Mucosa of descending colon (tissue), 3 donors: ENCODE results near the gene GSTA5. TPM values are rescaled to one million over a fixed set of nuclear protein-coding genes. Genes with fewer than 3 reads are reported as not detected.

ENCODE experiments used
- ATAC-seq: fragments of 200-7000 bp; cut with Tn5 transposase; one replicate; pipeline ENCODE4 v1.9.1; 2020; ENCODE audit warnings: mild to moderate bottlenecking, moderate library complexity
- DNase-seq, 3 donors: peaks; one replicate each; pipeline ENCODE4 v3.0.0-alpha.2; 2020
- H3K36me3 ChIP-seq: fragments of 200-600 bp; one replicate; pipeline ENCODE4 v1.8.0; 2021; ENCODE audit warnings: low read depth, mild to moderate bottlenecking
- H3K4me1 ChIP-seq: fragments of 200-600 bp; one replicate; pipeline ENCODE4 v1.8.0; 2021; ENCODE audit warnings: low read depth, mild to moderate bottlenecking
- H3K4me3 ChIP-seq: fragments of 200-600 bp; one replicate; pipeline ENCODE4 v1.8.0; 2021; ENCODE audit warnings: mild to moderate bottlenecking
- H3K9me3 ChIP-seq: fragments of 200-600 bp; one replicate; pipeline ENCODE4 v1.8.0; 2021; ENCODE audit warnings: mild to moderate bottlenecking
- CTCF ChIP-seq: fragments of 200-600 bp; IDR thresholded peaks from one replicate; pipeline ENCODE4 v1.8.0; 2022; ENCODE audit warnings: antibody characterized with exemption, mild to moderate bottlenecking
- intact Hi-C, 2 donors: fragments of 100-400 bp; cut with DNase I in 1 of 2; cut with micrococcal nuclease in 1 of 2; formaldehyde crosslinking; loops; one replicate each; pipeline versions ENCODE4 v1.11.0 to v1.11.1; 2022; cut with DNase I, micrococcal nuclease
- long read RNA-seq, 2 donors: library from polyadenylated mRNA; unstranded; transcript quantifications; one replicate each; pipeline ENCODE4 v2.0.0, GENCODE V29; 2019 to 2021
- total RNA-seq, 3 donors: library from RNA; stranded (reverse); fragmentation: NEBNext Ultra II Directional in 2 of 3; extraction: Animal tissue kit (Norgen Biotek cat#: 25700) in 2 of 3; gene quantifications; one replicate each; pipeline versions ENCODE4 v1.2.1 to v1.2.4, GENCODE V29; 2021 to 2023
- donor health status: DM: no; HTN: no; CAD: no; lungs with moderate emphysema.
- donor health status: DM: no; HTN: no; CAD: no.
- donor health status: DM: no; HTN: yes; CAD: no.

The GSTA5 gene
- not detected for total RNA-seq
- long read RNA-seq, donor 1: 0 reads
- long read RNA-seq, donor 2: 0 reads

DNA sequence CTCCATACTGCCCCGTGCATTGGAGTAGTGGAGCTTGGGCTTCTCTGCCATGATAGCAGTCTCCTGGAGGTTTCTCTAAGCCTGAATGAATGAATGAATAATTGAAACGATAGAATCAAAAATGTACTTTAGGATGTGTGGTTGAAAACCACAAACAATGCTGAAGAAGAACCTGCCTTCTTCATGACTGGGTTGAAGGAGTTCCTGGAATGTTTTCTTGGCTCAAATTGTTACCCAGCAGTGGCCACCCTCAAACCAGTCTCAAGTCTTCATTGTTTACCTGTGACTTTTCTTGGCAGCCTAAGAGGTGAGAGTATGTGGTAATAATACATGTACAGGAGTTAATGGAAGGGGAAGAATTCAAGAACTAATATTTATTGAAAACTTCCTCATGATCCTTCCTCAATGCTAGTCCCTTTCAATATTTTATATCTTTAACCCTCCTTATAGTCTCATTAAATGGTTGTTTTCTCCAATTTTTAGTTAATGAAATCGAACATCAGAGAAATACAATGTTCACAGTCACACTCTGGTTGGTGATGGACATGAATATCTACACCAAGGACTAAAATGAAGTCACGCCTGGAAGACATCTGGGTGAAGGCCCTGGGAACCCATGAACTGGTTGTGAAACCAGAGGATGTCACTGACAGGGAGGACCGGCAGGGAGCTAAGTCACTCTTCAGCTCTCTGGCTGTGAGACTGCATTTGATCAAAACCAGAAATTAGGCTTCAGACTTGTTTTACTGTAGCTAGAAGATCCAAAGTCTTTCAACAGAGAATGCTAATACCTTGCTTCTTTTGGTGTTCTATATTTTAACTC, at the start of gene GSTA5:
GSTA5 (minus strand) TSS at position 51 of the 823 bp plus-strand sequence.
- no peak for ATAC-seq
- no peaks in the 10 kb centered on the region for H3K4me1 ChIP-seq
- H3K4me3 ChIP-seq: no peak within 1 kb of the TSS
- intact Hi-C loops: no loop called here
- DNase-seq: no peak
- H3K9me3 ChIP-seq: no peaks in the 10 kb centered on the region
- TF ChIP-seq CTCF: no peak
- H3K36me3 ChIP-seq: no peaks in the 10 kb centered on the region

- ATAC-seq: no peak
- Histone ChIP-seq H3K9me3 (no peaks in the 10 kb centered on the region), H3K4me1 (no peaks in the 10 kb centered on the region), H3K4me3 (no peak overlapping the region), H3K36me3 (no peaks in the 10 kb centered on the region)
- no peak for TF ChIP-seq CTCF
- intact Hi-C loops: no loop called here
- no peak for DNase-seq
Measured at GRCh38 chr6:52890018-52890417, 49.4 kb upstream of the GSTA5 start.

GRCh38 chr6:52887910-52888524, 47.4 kb upstream of the GSTA5 start:
- no peak for DNase-seq
- Histone ChIP-seq H3K4me3 (no peak overlapping the region), H3K36me3 (no peaks in the 10 kb centered on the region), H3K9me3 (no peaks in the 10 kb centered on the region), H3K4me1 (no peaks in the 10 kb centered on the region)
- no peak for ATAC-seq
- intact Hi-C loops: no loop called here
- no peak for TF ChIP-seq CTCF

DNA sequence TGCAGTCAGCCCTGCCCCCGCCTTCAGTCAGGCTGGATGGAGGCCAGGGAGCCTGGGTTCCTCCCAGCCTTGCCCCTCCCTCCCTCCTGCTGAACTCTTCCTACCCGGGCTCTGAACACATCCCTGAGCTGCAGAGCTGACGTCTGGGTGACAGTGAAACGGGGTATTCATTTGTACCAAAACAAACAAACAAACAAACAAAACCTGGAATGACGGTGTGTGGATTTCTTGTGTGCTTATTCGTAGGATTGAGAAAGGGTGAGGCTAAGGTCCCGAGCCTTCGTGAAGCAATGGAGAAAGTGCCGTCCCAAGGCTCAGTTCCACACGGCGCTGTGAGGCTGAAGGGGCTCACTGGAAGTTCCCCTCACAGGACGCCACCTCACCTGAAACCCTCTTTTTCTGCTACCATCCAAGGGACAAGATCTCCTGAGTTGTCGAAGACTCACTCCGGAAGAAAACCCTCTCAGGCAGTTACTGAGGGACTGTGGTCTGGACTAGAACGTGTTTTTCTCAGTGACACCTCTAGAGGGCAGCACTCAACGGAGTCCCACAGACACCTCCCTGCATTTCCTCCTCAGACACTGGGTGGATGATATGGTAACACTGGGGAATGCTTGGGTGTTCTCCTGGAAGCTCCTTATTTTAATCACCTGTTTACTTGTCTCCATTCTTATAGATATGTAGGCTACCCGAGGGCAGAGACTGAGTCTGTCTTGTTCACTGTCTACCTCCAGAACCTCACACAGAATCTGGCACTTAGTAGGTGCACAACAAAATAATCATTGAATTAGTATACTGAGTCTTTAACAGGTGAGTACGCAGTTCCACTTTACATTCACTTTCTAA, 41.6 kb upstream of the GSTA5 start:
- DNase-seq (peak; percentile 53 to 86 (median 77)), ATAC-seq (peak; percentile 100)
- peak; percentile 77 for TF ChIP-seq CTCF
- Histone ChIP-seq H3K4me1 (peaks cover 6% of the 10 kb centered on the region), H3K4me3 (peak overlapping the region; percentile 15), H3K9me3 (no peaks in the 10 kb centered on the region), H3K36me3 (no peaks in the 10 kb centered on the region)
- intact Hi-C loops: no loop called here

DNA sequence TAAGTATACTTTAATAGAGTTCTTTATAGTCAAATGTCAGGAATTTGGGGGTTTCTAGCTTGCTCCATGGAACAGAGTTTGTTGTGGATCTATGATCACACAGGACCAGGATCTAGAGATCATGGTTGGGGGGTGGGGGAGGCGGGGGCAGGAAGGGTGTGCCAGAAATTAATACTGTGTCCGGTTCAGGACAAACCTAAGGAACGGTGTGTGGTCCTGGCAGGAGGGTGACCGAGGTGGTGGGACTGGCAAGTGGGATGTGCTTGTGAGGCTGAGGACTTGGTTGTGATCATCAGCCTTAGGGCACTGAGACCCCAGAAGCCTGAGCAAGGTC, 41.0 kb upstream of the GSTA5 start:
- H3K9me3 ChIP-seq: no peaks in the 10 kb centered on the region
- no peak overlapping the region for H3K4me3 ChIP-seq
- H3K36me3 ChIP-seq: no peaks in the 10 kb centered on the region
- ATAC-seq (peak; percentile 41), DNase-seq (no peak)
- no peak for TF ChIP-seq CTCF
- H3K4me1 ChIP-seq: peaks cover 6% of the 10 kb centered on the region
- intact Hi-C loops: no loop called here
